HEK293 (cell line): ENCODE results near the gene C20orf204.

Source experiments
- BCL11A ChIP-seq: fragments of 450-650 bp; formaldehyde crosslinking; IDR thresholded peaks from 2 replicates; pipeline ENCODE4 v1.5.1; 2016; ENCODE audit warnings: low read depth, missing biosample characterization, missing genetic modification characterization
- BCL11B ChIP-seq: fragments of 450-650 bp; formaldehyde crosslinking; IDR thresholded peaks from 2 replicates; pipeline ENCODE4 v1.5.1; 2016; ENCODE audit warnings: low read depth, missing biosample characterization, missing genetic modification characterization
- EGR2 ChIP-seq: fragments of 450-650 bp; formaldehyde crosslinking; IDR thresholded peaks from 2 replicates; pipeline ENCODE4 v1.5.1; 2016; ENCODE audit warnings: low read depth, missing biosample characterization, missing genetic modification characterization
- HIC1 ChIP-seq: fragments of 450-650 bp; formaldehyde crosslinking; IDR thresholded peaks from 2 replicates; pipeline ENCODE4 v1.5.1; 2016; ENCODE audit warnings: missing biosample characterization, missing genetic modification characterization
- HOXC10 ChIP-seq: sonication (generic); formaldehyde crosslinking; IDR thresholded peaks from 2 replicates; pipeline ENCODE4 v1.8.1; 2023; ENCODE audit warnings: mild to moderate bottlenecking, missing genetic modification reagents
- MEIS1 ChIP-seq: sonication (generic); formaldehyde crosslinking; IDR thresholded peaks from 2 replicates; pipeline ENCODE4 v1.8.1; 2022; ENCODE audit warnings: missing genetic modification reagents, mild to moderate bottlenecking, borderline replicate concordance
- MYNN ChIP-seq: fragments of 450-650 bp; formaldehyde crosslinking; IDR thresholded peaks from 2 replicates; pipeline ENCODE4 v1.5.1; 2016; ENCODE audit warnings: missing biosample characterization, missing genetic modification characterization, borderline replicate concordance
- WT1 ChIP-seq: fragments of 450-650 bp; formaldehyde crosslinking; IDR thresholded peaks from 2 replicates; pipeline ENCODE4 v1.5.1; 2016; ENCODE audit warnings: missing biosample characterization, missing genetic modification characterization
- YY2 ChIP-seq: fragments of 450-650 bp; formaldehyde crosslinking; IDR thresholded peaks from 2 replicates; pipeline ENCODE4 v1.5.1; 2016; ENCODE audit warnings: missing biosample characterization, missing genetic modification characterization
- ZFP41 ChIP-seq: fragments of 450-650 bp; formaldehyde crosslinking; IDR thresholded peaks from 2 replicates; pipeline ENCODE4 v1.5.1; 2016; ENCODE audit warnings: missing biosample characterization, missing genetic modification characterization, borderline replicate concordance
- ZNF121 ChIP-seq: fragments of 450-650 bp; formaldehyde crosslinking; IDR thresholded peaks from 2 replicates; pipeline ENCODE4 v1.5.1; 2016; ENCODE audit warnings: missing biosample characterization, missing genetic modification characterization
- ZNF146 ChIP-seq: fragments of 450-650 bp; formaldehyde crosslinking; IDR thresholded peaks from 2 replicates; pipeline ENCODE4 v1.5.1; 2016; ENCODE audit warnings: missing biosample characterization, missing genetic modification characterization
- ZNF157 ChIP-seq: fragments of 450-650 bp; formaldehyde crosslinking; IDR thresholded peaks from 2 replicates; pipeline ENCODE4 v1.5.1; 2016; ENCODE audit warnings: missing biosample characterization, missing genetic modification characterization
- ZNF175 ChIP-seq: fragments of 450-650 bp; formaldehyde crosslinking; IDR thresholded peaks from 2 replicates; pipeline ENCODE4 v1.5.1; 2016; ENCODE audit warnings: missing biosample characterization, missing genetic modification characterization
- ZNF202 ChIP-seq: fragments of 450-650 bp; formaldehyde crosslinking; IDR thresholded peaks from 2 replicates; pipeline ENCODE4 v1.5.1; 2016; ENCODE audit warnings: missing biosample characterization, missing genetic modification characterization, borderline replicate concordance
- ZNF324 ChIP-seq: fragments of 450-650 bp; formaldehyde crosslinking; IDR thresholded peaks from 2 replicates; pipeline ENCODE4 v1.5.1; 2016; ENCODE audit warnings: missing biosample characterization, missing genetic modification characterization
- ZNF529 ChIP-seq: fragments of 450-650 bp; formaldehyde crosslinking; IDR thresholded peaks from 2 replicates; pipeline ENCODE4 v1.5.1; 2017; ENCODE audit warnings: missing genetic modification characterization, missing biosample characterization; ENCODE audit not compliant: insufficient replicate concordance
- ZNF560 ChIP-seq: fragments of 450-650 bp; formaldehyde crosslinking; IDR thresholded peaks from 2 replicates; pipeline ENCODE4 v1.5.1; 2017; ENCODE audit warnings: missing biosample characterization, missing genetic modification characterization, borderline replicate concordance
- ZNF580 ChIP-seq: fragments of 450-650 bp; formaldehyde crosslinking; IDR thresholded peaks from 2 replicates; pipeline ENCODE4 v1.5.1; 2016; ENCODE audit warnings: missing biosample characterization, missing genetic modification characterization
- ZNF629 ChIP-seq: fragments of 450-650 bp; formaldehyde crosslinking; IDR thresholded peaks from 2 replicates; pipeline ENCODE4 v1.5.1; 2017; ENCODE audit warnings: missing biosample characterization, missing genetic modification characterization
- ZNF654 ChIP-seq: fragments of 450-650 bp; formaldehyde crosslinking; IDR thresholded peaks from 2 replicates; pipeline ENCODE4 v1.5.1; 2016; ENCODE audit warnings: low read depth, missing biosample characterization, missing genetic modification characterization
- ZNF664 ChIP-seq: fragments of 450-650 bp; formaldehyde crosslinking; IDR thresholded peaks from 2 replicates; pipeline ENCODE4 v1.5.1; 2016; ENCODE audit warnings: missing biosample characterization, missing genetic modification characterization
- ZNF701 ChIP-seq: fragments of 450-650 bp; formaldehyde crosslinking; IDR thresholded peaks from 2 replicates; pipeline ENCODE4 v1.5.1; 2016; ENCODE audit warnings: missing biosample characterization, missing genetic modification characterization
- ZNF837 ChIP-seq: fragments of 450-650 bp; formaldehyde crosslinking; IDR thresholded peaks from 2 replicates; pipeline ENCODE4 v1.5.1; 2016; ENCODE audit warnings: missing biosample characterization, missing genetic modification characterization
- TF ChIP-seq, protein P1 (sequence below): fragments of 450-650 bp; formaldehyde crosslinking; IDR thresholded peaks from 2 replicates; pipeline ENCODE4 v1.5.1; 2017; ENCODE audit warnings: missing biosample characterization, missing genetic modification characterization
- TF ChIP-seq, protein P2 (sequence below): fragments of 450-650 bp; formaldehyde crosslinking; IDR thresholded peaks from 2 replicates; pipeline ENCODE4 v1.5.1; 2016; ENCODE audit warnings: missing biosample characterization, missing genetic modification characterization, low read depth
- TF ChIP-seq, protein P3 (sequence below): fragments of 450-650 bp; formaldehyde crosslinking; IDR thresholded peaks from 2 replicates; pipeline ENCODE4 v1.5.1; 2016; ENCODE audit warnings: missing biosample characterization, missing genetic modification characterization
- TF ChIP-seq, protein P4 (sequence below): fragments of 450-650 bp; formaldehyde crosslinking; IDR thresholded peaks from 2 replicates; pipeline ENCODE4 v1.5.1; 2016; ENCODE audit warnings: missing biosample characterization, missing genetic modification characterization

Gene C20orf204

DNA sequence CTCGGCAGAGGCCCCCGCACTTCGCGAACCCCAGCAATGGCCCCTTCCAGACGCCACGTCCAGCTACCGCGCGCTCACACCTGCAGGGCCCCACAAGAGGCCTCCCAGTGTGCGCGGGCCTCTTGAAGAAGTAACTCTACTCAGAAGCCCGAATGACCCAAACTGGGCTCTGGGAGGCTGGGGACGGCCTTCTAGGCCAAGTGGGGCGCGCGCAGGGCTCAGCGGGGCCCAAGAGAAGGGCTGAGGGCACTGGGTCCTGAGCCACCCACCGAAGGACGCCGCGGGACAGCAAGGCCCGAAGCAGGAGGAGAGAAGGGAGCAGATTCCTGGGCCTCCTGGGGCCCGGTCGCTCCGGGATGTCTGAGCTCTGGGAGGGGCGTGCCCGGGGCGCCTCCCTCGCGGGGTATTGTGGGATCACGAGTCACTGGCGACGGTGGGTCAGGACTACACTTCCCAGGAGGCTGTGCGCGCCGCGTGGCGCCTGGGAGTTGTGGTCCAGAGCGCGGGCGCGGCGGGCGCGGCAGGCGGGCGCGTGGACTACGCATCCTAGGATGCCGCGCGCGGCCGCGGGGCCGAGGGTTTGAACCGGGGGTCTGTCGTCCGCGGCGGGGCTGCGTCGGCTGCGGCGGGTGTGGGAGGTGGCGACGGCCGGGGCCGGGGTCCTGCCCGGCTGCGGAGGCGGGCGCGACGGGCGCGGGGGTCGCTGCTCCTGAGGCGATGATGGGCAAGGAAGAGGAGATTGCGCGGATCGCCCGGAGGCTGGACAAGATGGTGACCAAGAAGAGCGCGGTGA lies 26.8 kb downstream of the C20orf204 start, which contains the start of gene TCEA2 (continued):
- TF ChIP-seq HIC1 (tag by site-specific recombination) (no peak), ZNF202 (tag by site-specific recombination) (no peak), MEIS1 (CRISPR knock-in tag) (no peak), BCL11A (tag by site-specific recombination) (no peak), BCL11B (tag by site-specific recombination) (no peak), HOXC10 (0 out of 2 replicates have a peak, but pooled peaks have one; percentile 3), ZNF629 (tag by site-specific recombination) (no peak; the same call in 1 of the 2 replicates), ZNF664 (no peak), ZNF654 (tag by site-specific recombination) (no peak), ZNF157 (no peak), YY2 (tag by site-specific recombination) (peak; percentile 41; the same call in 1 of the 2 replicates), ZNF121 (tag by site-specific recombination) (no peak), WT1 (tag by site-specific recombination) (peak; percentile 30; the same call in 1 of the 2 replicates), EGR2 (tag by site-specific recombination) (no peak), ZNF580 (tag by site-specific recombination) (peak; percentile 61), ZNF175 (tag by site-specific recombination) (no peak), ZNF146 (tag by site-specific recombination) (no peak), ZNF529 (tag by site-specific recombination) (no peak), ZNF837 (tag by site-specific recombination) (no peak), ZFP41 (no peak), MYNN (tag by site-specific recombination) (no peak), ZNF701 (tag by site-specific recombination) (no peak), ZNF560 (tag by site-specific recombination) (no peak), ZNF324 (tag by site-specific recombination) (peak; percentile 61)
- TF ChIP-seq, protein P1, sequence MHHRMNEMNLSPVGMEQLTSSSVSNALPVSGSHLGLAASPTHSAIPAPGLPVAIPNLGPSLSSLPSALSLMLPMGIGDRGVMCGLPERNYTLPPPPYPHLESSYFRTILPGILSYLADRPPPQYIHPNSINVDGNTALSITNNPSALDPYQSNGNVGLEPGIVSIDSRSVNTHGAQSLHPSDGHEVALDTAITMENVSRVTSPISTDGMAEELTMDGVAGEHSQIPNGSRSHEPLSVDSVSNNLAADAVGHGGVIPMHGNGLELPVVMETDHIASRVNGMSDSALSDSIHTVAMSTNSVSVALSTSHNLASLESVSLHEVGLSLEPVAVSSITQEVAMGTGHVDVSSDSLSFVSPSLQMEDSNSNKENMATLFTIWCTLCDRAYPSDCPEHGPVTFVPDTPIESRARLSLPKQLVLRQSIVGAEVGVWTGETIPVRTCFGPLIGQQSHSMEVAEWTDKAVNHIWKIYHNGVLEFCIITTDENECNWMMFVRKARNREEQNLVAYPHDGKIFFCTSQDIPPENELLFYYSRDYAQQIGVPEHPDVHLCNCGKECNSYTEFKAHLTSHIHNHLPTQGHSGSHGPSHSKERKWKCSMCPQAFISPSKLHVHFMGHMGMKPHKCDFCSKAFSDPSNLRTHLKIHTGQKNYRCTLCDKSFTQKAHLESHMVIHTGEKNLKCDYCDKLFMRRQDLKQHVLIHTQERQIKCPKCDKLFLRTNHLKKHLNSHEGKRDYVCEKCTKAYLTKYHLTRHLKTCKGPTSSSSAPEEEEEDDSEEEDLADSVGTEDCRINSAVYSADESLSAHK (tag by site-specific recombination) = no peak
- TF ChIP-seq, protein P2, sequence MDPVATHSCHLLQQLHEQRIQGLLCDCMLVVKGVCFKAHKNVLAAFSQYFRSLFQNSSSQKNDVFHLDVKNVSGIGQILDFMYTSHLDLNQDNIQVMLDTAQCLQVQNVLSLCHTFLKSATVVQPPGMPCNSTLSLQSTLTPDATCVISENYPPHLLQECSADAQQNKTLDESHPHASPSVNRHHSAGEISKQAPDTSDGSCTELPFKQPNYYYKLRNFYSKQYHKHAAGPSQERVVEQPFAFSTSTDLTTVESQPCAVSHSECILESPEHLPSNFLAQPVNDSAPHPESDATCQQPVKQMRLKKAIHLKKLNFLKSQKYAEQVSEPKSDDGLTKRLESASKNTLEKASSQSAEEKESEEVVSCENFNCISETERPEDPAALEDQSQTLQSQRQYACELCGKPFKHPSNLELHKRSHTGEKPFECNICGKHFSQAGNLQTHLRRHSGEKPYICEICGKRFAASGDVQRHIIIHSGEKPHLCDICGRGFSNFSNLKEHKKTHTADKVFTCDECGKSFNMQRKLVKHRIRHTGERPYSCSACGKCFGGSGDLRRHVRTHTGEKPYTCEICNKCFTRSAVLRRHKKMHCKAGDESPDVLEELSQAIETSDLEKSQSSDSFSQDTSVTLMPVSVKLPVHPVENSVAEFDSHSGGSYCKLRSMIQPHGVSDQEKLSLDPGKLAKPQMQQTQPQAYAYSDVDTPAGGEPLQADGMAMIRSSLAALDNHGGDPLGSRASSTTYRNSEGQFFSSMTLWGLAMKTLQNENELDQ (tag by site-specific recombination) = no peak
- TF ChIP-seq, protein P3, sequence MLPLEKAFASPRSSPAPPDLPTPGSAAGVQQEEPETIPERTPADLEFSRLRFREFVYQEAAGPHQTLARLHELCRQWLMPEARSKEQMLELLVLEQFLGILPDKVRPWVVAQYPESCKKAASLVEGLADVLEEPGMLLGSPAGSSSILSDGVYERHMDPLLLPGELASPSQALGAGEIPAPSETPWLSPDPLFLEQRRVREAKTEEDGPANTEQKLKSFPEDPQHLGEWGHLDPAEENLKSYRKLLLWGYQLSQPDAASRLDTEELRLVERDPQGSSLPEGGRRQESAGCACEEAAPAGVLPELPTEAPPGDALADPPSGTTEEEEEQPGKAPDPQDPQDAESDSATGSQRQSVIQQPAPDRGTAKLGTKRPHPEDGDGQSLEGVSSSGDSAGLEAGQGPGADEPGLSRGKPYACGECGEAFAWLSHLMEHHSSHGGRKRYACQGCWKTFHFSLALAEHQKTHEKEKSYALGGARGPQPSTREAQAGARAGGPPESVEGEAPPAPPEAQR (tag by site-specific recombination) = 0 out of 2 replicates have a peak, but pooled peaks have one; percentile 56
- TF ChIP-seq, protein P4, sequence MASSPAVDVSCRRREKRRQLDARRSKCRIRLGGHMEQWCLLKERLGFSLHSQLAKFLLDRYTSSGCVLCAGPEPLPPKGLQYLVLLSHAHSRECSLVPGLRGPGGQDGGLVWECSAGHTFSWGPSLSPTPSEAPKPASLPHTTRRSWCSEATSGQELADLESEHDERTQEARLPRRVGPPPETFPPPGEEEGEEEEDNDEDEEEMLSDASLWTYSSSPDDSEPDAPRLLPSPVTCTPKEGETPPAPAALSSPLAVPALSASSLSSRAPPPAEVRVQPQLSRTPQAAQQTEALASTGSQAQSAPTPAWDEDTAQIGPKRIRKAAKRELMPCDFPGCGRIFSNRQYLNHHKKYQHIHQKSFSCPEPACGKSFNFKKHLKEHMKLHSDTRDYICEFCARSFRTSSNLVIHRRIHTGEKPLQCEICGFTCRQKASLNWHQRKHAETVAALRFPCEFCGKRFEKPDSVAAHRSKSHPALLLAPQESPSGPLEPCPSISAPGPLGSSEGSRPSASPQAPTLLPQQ = peak; percentile 86
